Mesendoderm (in vitro differentiated cells): Measurements from ENCODE around the gene DLGAP4.

Source experiments
- DNase-seq: peaks from one replicate; pipeline ENCODE4 v3.0.0; 2013
- H2AK5ac ChIP-seq: 2 replicates; pipeline ENCODE4 v1.6.1; 2013; ENCODE audit warnings: low read length, inconsistent platforms
- H2BK120ac ChIP-seq: 2 replicates; pipeline ENCODE4 v1.6.1; 2013; ENCODE audit warnings: low read depth, mild to moderate bottlenecking, low read length, moderate library complexity, mixed read lengths
- H2BK15ac ChIP-seq: replicated peaks from 2 replicates; pipeline ENCODE4 v1.6.1; 2013; ENCODE audit warnings: low read depth, mild to moderate bottlenecking, moderate library complexity
- H2BK5ac ChIP-seq: 2 replicates; pipeline ENCODE4 v1.6.1; 2013; ENCODE audit warnings: low read length, inconsistent platforms
- H3K18ac ChIP-seq: 2 replicates; pipeline ENCODE4 v1.6.1; 2013; ENCODE audit warnings: mild to moderate bottlenecking, low read length, mixed read lengths
- H3K23ac ChIP-seq: one replicate; pipeline ENCODE4 v1.6.1; 2013; ENCODE audit warnings: low read length
- H3K27ac ChIP-seq: 2 replicates; pipeline ENCODE4 v1.5.1; 2013; ENCODE audit warnings: low read depth, mild to moderate bottlenecking, inconsistent platforms, low read length, moderate library complexity
- H3K27me3 ChIP-seq: 2 replicates; pipeline ENCODE4 v1.6.1; 2013; ENCODE audit warnings: low read length, control low read depth, mild to moderate bottlenecking, inconsistent platforms; ENCODE audit not compliant: insufficient read depth, poor library complexity
- H3K36me3 ChIP-seq: 2 replicates; pipeline ENCODE4 v1.6.1; 2013; ENCODE audit warnings: low read length, inconsistent platforms; ENCODE audit not compliant: control insufficient read depth, insufficient read depth
- H3K4ac ChIP-seq: one replicate; pipeline ENCODE4 v1.6.1; 2013; ENCODE audit warnings: low read depth, mild to moderate bottlenecking, low read length, moderate library complexity
- H3K4me1 ChIP-seq: 2 replicates; pipeline ENCODE4 v1.6.1; 2013; ENCODE audit warnings: low read depth, low read length, inconsistent platforms; ENCODE audit not compliant: control insufficient read depth
- H3K4me2 ChIP-seq: 2 replicates; pipeline ENCODE4 v1.6.1; 2013; ENCODE audit warnings: low read length
- H3K4me3 ChIP-seq: 2 replicates; pipeline ENCODE4 v1.5.1; 2013; ENCODE audit warnings: mild to moderate bottlenecking, low read length
- H3K56ac ChIP-seq: one replicate; pipeline ENCODE4 v1.6.1; 2013; ENCODE audit warnings: low read length
- H3K79me1 ChIP-seq: 2 replicates; pipeline ENCODE4 v1.6.1; 2013; ENCODE audit warnings: low read length, inconsistent platforms
- H3K79me2 ChIP-seq: 2 replicates; pipeline ENCODE4 v1.6.1; 2013; ENCODE audit warnings: mild to moderate bottlenecking, low read length; ENCODE audit not compliant: control insufficient read depth, insufficient read depth
- H3K9ac ChIP-seq: 2 replicates; pipeline ENCODE4 v1.6.1; 2013; ENCODE audit warnings: low read length, inconsistent platforms
- H4K5ac ChIP-seq: one replicate; pipeline ENCODE4 v1.6.1; 2013; ENCODE audit warnings: low read length
- H4K8ac ChIP-seq: one replicate; pipeline ENCODE4 v1.6.1; 2013; ENCODE audit warnings: low read depth, mild to moderate bottlenecking, control low read depth, low read length, moderate library complexity
- WGBS: extraction: QIAGEN DNeasy Blood & Tissue Kit; methylation state at CpG from one replicate; pipeline ENCODE4 v1.1.7; 2013; ENCODE audit warnings: low lambda C conversion rate, missing lambda C conversion rate; ENCODE audit not compliant: insufficient coverage; ENCODE audit errors: extremely low coverage; 5-methylcytosine and 5-hydroxymethylcytosine counted together

The DLGAP4 gene

DNA sequence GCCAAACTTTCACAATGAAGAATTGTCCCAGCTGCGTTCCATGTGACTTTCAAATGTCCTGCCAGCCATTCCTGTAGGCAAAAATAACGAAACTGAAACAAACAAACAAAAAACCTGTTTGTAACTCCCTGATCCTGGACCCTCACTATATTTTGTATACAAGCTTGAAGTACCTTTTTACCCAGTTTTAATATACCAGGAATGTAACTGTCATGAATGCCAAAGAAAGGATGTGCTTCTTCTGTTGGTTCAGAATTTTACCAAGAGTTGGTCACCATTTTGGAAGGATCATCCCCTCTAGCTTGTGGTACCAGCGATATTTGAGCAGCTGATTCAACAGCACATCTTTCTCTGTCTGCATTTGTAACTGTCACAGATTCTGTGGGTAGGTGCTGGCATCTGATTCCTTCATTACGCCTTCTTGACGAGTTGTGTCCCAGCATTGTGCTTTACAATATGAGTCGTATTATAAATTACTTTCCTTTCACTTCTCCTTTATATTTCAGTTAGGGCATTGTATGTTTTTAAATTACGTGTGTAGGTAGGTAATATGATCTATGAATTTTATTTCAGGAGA lies 93.9 kb downstream of the DLGAP4 start:
- Histone ChIP-seq H2BK5ac (no peak overlapping the region), H3K4me3 (no peak overlapping the region), H3K79me1 (no peaks in the 10 kb centered on the region), H3K4me2 (no peak overlapping the region), H3K27me3 (no peaks in the 10 kb centered on the region), H4K8ac (no peak overlapping the region), H3K4me1 (no peaks in the 10 kb centered on the region), H3K36me3 (no peaks in the 10 kb centered on the region), H3K56ac (no peak overlapping the region), H2BK15ac (no peak overlapping the region), H3K79me2 (no peaks in the 10 kb centered on the region), H3K18ac (no peak overlapping the region), H2BK120ac (no peak overlapping the region), H3K23ac (no peak overlapping the region), H3K4ac (no peak overlapping the region), H3K9ac (no peak overlapping the region), H2AK5ac (no peak overlapping the region), H4K5ac (no peak overlapping the region), H3K27ac (no peak overlapping the region)
- WGBS: 100% methylated on average over 1 of the region's 7 CpGs
- DNase-seq: no peak

DNA sequence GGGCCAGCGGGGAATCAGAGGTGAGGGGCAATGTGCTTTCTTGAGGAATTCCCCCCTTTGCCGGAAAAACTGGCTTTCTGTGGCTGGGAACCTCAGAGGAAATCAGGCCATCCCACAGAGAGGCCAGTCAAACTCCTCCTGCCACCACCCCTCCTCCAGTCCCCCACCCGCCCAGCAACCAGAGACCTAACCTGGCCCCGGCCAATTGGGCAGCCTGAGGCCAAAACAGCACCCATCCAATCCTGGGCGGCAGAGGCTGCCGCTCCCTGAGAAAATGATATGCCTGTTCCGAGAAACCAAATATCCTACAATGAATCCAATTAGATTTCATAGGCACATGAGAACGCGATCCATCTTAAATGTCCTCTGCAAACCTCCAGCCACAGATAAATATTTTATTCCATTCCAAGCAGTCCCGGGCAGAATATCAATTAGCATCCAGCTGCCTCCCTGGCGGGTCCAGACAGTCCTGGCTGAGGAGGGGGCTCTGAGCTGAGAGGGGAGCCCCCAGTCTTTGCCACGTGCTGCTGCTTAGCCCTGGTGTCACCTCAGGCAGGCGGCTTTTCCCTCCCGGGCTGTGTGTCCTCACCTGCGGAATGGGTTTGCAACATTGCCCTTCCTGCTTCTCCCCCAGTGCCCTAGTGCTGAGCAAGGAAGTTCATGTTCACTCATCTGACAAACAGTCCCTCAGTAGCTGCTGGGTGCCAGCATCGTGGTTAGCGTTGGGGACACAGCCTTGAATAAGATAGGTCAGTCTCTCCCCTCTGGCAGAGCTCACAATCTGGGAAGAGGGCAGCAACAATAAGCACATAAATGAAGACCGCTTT lies 95.0 kb downstream of the DLGAP4 start:
- Histone ChIP-seq H4K8ac (no peak overlapping the region), H3K9ac (no peak overlapping the region), H3K36me3 (no peaks in the 10 kb centered on the region), H3K27ac (no peak overlapping the region), H3K4ac (no peak overlapping the region), H3K56ac (peak overlapping the region; percentile 15), H2BK15ac (no peak overlapping the region), H3K79me1 (no peaks in the 10 kb centered on the region), H3K23ac (no peak overlapping the region), H4K5ac (no peak overlapping the region), H2AK5ac (no peak overlapping the region), H2BK5ac (no peak overlapping the region), H3K4me2 (no peak overlapping the region), H3K79me2 (no peaks in the 10 kb centered on the region), H3K4me3 (no peak overlapping the region), H3K4me1 (no peaks in the 10 kb centered on the region), H3K18ac (no peak overlapping the region), H2BK120ac (no peak overlapping the region), H3K27me3 (no peaks in the 10 kb centered on the region)
- no CpG with 5 or more reads among the region's 18 CpGs for WGBS
- DNase-seq: no peak

DNA sequence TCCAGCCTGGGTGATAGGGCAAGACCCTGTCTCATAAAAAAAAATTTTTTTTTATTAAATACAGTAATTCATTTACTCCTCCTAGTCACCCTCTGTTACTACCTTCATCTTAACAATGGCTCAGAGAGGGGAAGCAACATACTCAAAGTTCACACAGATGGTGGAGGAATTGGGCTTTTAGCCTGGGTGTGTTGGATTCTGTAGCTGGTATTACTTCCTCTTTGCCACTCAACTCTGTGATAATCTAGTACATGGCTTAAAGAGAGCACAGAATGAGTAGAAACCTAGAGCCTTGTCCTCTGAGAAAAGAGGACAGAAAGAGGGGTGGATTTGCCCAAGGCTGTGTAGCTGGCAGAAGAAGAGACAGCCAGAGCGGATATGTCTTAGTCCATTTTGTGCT lies 96.6 kb downstream of the DLGAP4 start:
- Histone ChIP-seq H3K23ac (no peak overlapping the region), H3K36me3 (no peaks in the 10 kb centered on the region), H3K4me3 (no peak overlapping the region), H2AK5ac (no peak overlapping the region), H4K8ac (no peak overlapping the region), H2BK120ac (no peak overlapping the region), H2BK5ac (no peak overlapping the region), H3K4me1 (no peaks in the 10 kb centered on the region), H3K18ac (no peak overlapping the region), H4K5ac (no peak overlapping the region), H3K9ac (no peak overlapping the region), H3K79me1 (no peaks in the 10 kb centered on the region), H3K27me3 (no peaks in the 10 kb centered on the region), H3K56ac (no peak overlapping the region), H3K79me2 (no peaks in the 10 kb centered on the region), H3K27ac (no peak overlapping the region), H2BK15ac (no peak overlapping the region), H3K4me2 (no peak overlapping the region), H3K4ac (no peak overlapping the region)
- no CpG with 5 or more reads among the region's 1 CpG for WGBS
- DNase-seq: no peak

DNA sequence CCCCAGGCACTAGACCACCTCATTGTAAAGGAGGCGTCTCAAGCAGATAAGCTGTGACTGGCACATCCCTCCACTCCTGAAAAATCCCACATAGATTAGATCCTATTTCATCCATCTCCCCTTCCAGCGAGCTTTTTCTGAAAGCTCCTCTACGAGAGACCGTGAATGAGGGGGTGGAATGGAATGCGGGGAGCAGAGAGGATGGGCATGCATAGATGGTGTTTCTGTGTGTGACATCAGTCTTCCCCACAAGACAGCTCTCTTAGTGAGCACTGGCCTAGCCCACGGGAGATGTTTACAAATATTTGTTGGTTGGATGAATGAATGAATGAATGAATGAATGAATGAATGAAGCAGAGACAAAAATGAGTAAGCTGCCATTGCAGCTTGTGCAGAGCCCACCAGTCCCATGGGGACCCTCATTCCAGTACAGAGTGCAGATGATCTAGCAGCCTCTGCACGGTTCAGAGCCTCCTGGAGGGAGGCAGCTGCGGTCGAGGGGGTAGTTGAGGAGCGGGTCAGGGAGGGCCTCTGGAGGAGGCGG lies 98.4 kb downstream of the DLGAP4 start:
- no peak overlapping the region for H2BK120ac ChIP-seq
- no peak for DNase-seq
- no peaks in the 10 kb centered on the region for H3K4me1 ChIP-seq
- no peak overlapping the region for H2BK15ac ChIP-seq
- H3K4ac ChIP-seq: no peak overlapping the region
- H3K27ac ChIP-seq: no peak overlapping the region
- H3K23ac ChIP-seq: no peak overlapping the region
- no peak overlapping the region for H2AK5ac ChIP-seq
- H3K79me1 ChIP-seq: no peaks in the 10 kb centered on the region
- H3K56ac ChIP-seq: no peak overlapping the region
- H3K36me3 ChIP-seq: no peaks in the 10 kb centered on the region
- H3K79me2 ChIP-seq: no peaks in the 10 kb centered on the region
- WGBS: no CpG with 5 or more reads among the region's 11 CpGs
- H4K8ac ChIP-seq: no peak overlapping the region
- no peak overlapping the region for H2BK5ac ChIP-seq
- H4K5ac ChIP-seq: no peak overlapping the region
- no peak overlapping the region for H3K18ac ChIP-seq
- H3K4me3 ChIP-seq: no peak overlapping the region
- no peaks in the 10 kb centered on the region for H3K27me3 ChIP-seq
- no peak overlapping the region for H3K9ac ChIP-seq
- H3K4me2 ChIP-seq: no peak overlapping the region

DNA sequence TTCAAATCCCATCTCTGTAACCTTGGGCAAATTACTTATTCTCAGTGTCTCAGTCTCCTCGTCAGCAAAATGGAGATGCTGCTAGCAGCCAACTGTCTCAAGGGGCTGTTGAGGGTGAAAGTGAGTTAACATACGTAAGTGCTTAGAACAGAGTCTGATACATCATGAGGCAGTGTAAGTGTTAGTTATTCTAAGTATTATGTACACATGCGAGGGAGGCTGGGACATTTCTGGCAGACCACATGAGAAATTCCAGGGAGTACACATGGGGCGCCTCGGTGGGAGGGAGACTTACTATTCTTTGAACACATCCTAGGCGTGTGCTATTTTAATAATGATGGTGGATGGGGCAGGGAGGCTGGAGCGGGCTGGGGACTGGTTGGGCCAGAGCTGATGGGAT lies 99.1 kb downstream of the DLGAP4 start:
- Histone ChIP-seq H3K79me1 (no peaks in the 10 kb centered on the region), H4K8ac (no peak overlapping the region), H3K18ac (no peak overlapping the region), H3K4me2 (no peak overlapping the region), H3K9ac (no peak overlapping the region), H3K4me3 (no peak overlapping the region), H3K79me2 (no peaks in the 10 kb centered on the region), H3K27me3 (no peaks in the 10 kb centered on the region), H3K27ac (no peak overlapping the region), H2BK15ac (no peak overlapping the region), H3K4me1 (no peaks in the 10 kb centered on the region), H2AK5ac (no peak overlapping the region), H3K56ac (no peak overlapping the region), H3K23ac (no peak overlapping the region), H2BK120ac (no peak overlapping the region), H4K5ac (no peak overlapping the region), H3K36me3 (no peaks in the 10 kb centered on the region), H3K4ac (no peak overlapping the region), H2BK5ac (no peak overlapping the region)
- no CpG with 5 or more reads among the region's 7 CpGs for WGBS
- DNase-seq: no peak
